Adrenal gland (tissue), 12 donors: ENCODE measurements around the gene NEURL4. TPM values are rescaled to one million over a fixed set of nuclear protein-coding genes. Genes with fewer than 3 reads are reported as not detected.

ENCODE experiments used
- DNase-seq, 7 donors: peaks; one replicate each; pipeline ENCODE4 v3.0.0-alpha.2; 2019 to 2020
- H3K27ac ChIP-seq, 5 donors: fragments of 200-600 bp; sonication (generic) in 4 of 5; 1 replicate in 3 of 5; 2 replicates in 2 of 5; pipeline versions ENCODE4 v1.5.1 to v1.8.0; 2016 to 2020; ENCODE audit warnings: mild to moderate bottlenecking in 1 of 5
- H3K27me3 ChIP-seq: fragments of 200-600 bp; 2 replicates; pipeline ENCODE4 v1.8.0; 2021
- H3K36me3 ChIP-seq, 2 donors: fragments of 200-600 bp; replicated peaks in 1 of 2; 1 replicate in 1 of 2; 2 replicates in 1 of 2; pipeline versions ENCODE4 v1.5.1 to v1.8.0; 2018 to 2022
- H3K4me1 ChIP-seq, 2 donors: fragments of 200-600 bp; replicated peaks in 1 of 2; 1 replicate in 1 of 2; 2 replicates in 1 of 2; pipeline versions ENCODE4 v1.5.1 to v1.8.0; 2018 to 2021
- H3K4me3 ChIP-seq, 4 donors: fragments of 200-600 bp; sonication (generic) in 3 of 4; one replicate each; pipeline ENCODE4 v1.5.1; 2016 to 2018
- H3K9me3 ChIP-seq, 3 donors: fragments of 200-600 bp; sonication (generic) in 1 of 3; replicated peaks in 1 of 3; 1 replicate in 2 of 3; 2 replicates in 1 of 3; pipeline versions ENCODE4 v1.5.1 to v1.8.0; 2016 to 2021
- POLR2A ChIP-seq, 2 donors: fragments of 450-650 bp; IDR thresholded peaks; one replicate each; pipeline ENCODE4 v1.6.1; 2017; ENCODE audit warnings: antibody characterized with exemption in 2 of 2, mild to moderate bottlenecking in 2 of 2, moderate library complexity in 1 of 2
- WGBS, 4 donors: extraction: QIAGEN DNeasy Blood & Tissue Kit in 2 of 4; methylation state at CpG; one replicate each; pipeline versions ENCODE4 v1.1.5 to v1.1.7; 2013 to 2017; 5-methylcytosine and 5-hydroxymethylcytosine counted together
- intact Hi-C, 2 donors: fragments of 100-400 bp; cut with DNase I; formaldehyde crosslinking; loops; one replicate each; pipeline versions ENCODE4 v1.14.1 to v1.15.0; 2022 to 2023
- polyA plus RNA-seq, 3 donors: library from polyadenylated mRNA; stranded (reverse); fragments of 200-250 nt in 2 of 3; fragments of 350-450 nt in 1 of 3; fragmentation: Illumina TruSeq in 1 of 3; extraction: RNeasy Lipid Tissue Mini Kit (QIAGEN cat#74804) in 1 of 3; gene quantifications; one replicate each; pipeline ENCODE4 v1.2.3, GENCODE V29; 2013 to 2014
- total RNA-seq, 9 donors: library from RNA; depleted of rRNA in 4 of 9; stranded (reverse); fragments of >200 nt in 4 of 9; fragments of 120-200 nt in 1 of 9; fragmentation: NEBNext Ultra II Directional in 1 of 9; extraction: Animal tissue kit (Norgen Biotek cat#: 25700) in 1 of 9; gene quantifications; one replicate each; pipeline versions ENCODE4 v1.1.0 to v1.2.4, GENCODE V29; 2013 to 2023
- TF ChIP-seq, protein P1 (sequence below), 6 experiments: fragments of 450-650 bp in 4 of 6; fragments of 200-600 bp in 2 of 6; sonication (generic) in 1 of 6; IDR thresholded peaks; 1 replicate in 5 of 6; 2 replicates in 1 of 6; pipeline versions ENCODE4 v1.5.1 to v1.8.0; 2016 to 2021; ENCODE audit warnings: antibody characterized with exemption in 6 of 6, mild to moderate bottlenecking in 2 of 6, moderate library complexity in 1 of 6
- donor health status: healthy with polysubstance abuse.
- donor health status: Bipolar disorder and iron deficiency.
- donor health status: DM: yes; HTN: yes; CAD: no.
- donor health status: DM: no; HTN: no; CAD: no.
- donor health status: DM: no; HTN: no; CAD: no.
- donor health status: DM: yes; HTN: yes; CAD: no.

NEURL4 gene
- total and polyA plus RNA-seq, 12 donors: 8.7 to 111 (median 25.9) TPM

GRCh38 chr17:7284911-7285310 is 44.2 kb downstream of the NEURL4 start:
- intact Hi-C loops: loop anchor here in 1 of 2 donors (5.0 kb wide), 1 partner anchor 57 kb away; no protein-coding TSS in a partner anchor
- peaks cover 18 to 21% of the 10 kb centered on the region in 2 donors for H3K4me1 ChIP-seq
- no peak overlapping the region for H3K4me3 ChIP-seq
- TF ChIP-seq POLR2A (IDR thresholded peaks at IDR 0.05): no peak
- TF ChIP-seq, protein P1, sequence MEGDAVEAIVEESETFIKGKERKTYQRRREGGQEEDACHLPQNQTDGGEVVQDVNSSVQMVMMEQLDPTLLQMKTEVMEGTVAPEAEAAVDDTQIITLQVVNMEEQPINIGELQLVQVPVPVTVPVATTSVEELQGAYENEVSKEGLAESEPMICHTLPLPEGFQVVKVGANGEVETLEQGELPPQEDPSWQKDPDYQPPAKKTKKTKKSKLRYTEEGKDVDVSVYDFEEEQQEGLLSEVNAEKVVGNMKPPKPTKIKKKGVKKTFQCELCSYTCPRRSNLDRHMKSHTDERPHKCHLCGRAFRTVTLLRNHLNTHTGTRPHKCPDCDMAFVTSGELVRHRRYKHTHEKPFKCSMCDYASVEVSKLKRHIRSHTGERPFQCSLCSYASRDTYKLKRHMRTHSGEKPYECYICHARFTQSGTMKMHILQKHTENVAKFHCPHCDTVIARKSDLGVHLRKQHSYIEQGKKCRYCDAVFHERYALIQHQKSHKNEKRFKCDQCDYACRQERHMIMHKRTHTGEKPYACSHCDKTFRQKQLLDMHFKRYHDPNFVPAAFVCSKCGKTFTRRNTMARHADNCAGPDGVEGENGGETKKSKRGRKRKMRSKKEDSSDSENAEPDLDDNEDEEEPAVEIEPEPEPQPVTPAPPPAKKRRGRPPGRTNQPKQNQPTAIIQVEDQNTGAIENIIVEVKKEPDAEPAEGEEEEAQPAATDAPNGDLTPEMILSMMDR (IDR thresholded peaks at IDR 0.05): no peak
- DNase-seq: no peak
- H3K27me3 ChIP-seq: peaks cover 3% of the 10 kb centered on the region
- no peaks in the 10 kb centered on the region for H3K36me3 ChIP-seq
- no peak overlapping the region for H3K27ac ChIP-seq
- WGBS, 4 donors: 91 to 97% (median 95%) methylated on average over 10 to 16 of the region's 16 CpGs
- H3K9me3 ChIP-seq: no peaks in the 10 kb centered on the region

- no peak for DNase-seq
- Histone ChIP-seq H3K27ac (no peak overlapping the region), H3K36me3 (no peaks in the 10 kb centered on the region), H3K9me3 (no peaks in the 10 kb centered on the region), H3K27me3 (no peaks in the 10 kb centered on the region), H3K4me3 (no peak overlapping the region), H3K4me1 (peaks cover 18 to 21% of the 10 kb centered on the region in 2 donors)
- intact Hi-C loops: loop anchor here in 1 of 2 donors (5.0 kb wide), 1 partner anchor 59 kb away; no protein-coding TSS in a partner anchor
- WGBS, 4 donors: 76 to 92% (median 88%) methylated on average over 8 to 18 of the region's 18 CpGs
- TF ChIP-seq, protein P1 (IDR thresholded peaks at IDR 0.05): no peak
- TF ChIP-seq POLR2A (IDR thresholded peaks at IDR 0.05): no peak
These were observed 45.5 kb downstream of the NEURL4 start for GRCh38 chr17:7283471-7284216.

DNA sequence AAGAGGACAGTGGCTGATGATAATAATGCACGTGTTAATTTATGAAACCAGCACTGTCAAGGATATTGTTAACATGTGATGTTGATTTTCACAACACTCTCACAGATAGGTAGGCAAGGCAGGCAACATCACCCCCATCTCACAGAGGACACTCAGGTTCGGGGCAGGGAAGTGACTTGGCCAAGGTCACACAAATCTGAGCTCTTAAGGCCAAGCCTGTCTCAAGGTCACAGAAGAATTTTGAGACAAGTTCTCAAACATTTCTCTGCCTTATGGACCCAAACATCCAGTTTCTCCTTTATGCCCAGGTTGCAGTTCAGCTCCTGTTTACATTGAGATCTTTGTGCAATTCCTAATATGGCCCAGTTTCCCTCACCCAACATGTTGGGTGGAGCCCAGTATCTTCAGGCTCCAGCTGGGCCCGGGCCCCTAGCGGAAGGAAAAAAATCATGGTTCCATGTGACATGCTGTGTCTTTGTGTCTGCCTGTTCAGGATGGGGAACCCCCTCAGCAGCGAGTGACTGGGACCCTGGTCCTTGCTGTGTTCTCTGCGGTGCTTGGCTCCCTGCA is 46.3 kb downstream of the NEURL4 start:
- H3K4me3 ChIP-seq: peak overlapping the region in 1 of 4 donors; percentile 59
- no peaks in the 10 kb centered on the region for H3K9me3 ChIP-seq
- H3K4me1 ChIP-seq: peaks cover 18 to 21% of the 10 kb centered on the region in 2 donors
- WGBS, 4 donors: 55 to 64% (median 59%) methylated on average over 5 to 6 of the region's 6 CpGs
- H3K27ac ChIP-seq: peak overlapping the region in 1 of 5 donors; percentile 92
- no peaks in the 10 kb centered on the region for H3K27me3 ChIP-seq
- TF ChIP-seq, protein P1 (IDR thresholded peaks at IDR 0.05): no peak
- no peak for TF ChIP-seq POLR2A (IDR thresholded peaks at IDR 0.05)
- DNase-seq: no peak
- intact Hi-C loops: loop anchor here in 1 of 2 donors (5.0 kb wide), 1 partner anchor 59 kb away; no protein-coding TSS in a partner anchor
- no peaks in the 10 kb centered on the region for H3K36me3 ChIP-seq

DNA sequence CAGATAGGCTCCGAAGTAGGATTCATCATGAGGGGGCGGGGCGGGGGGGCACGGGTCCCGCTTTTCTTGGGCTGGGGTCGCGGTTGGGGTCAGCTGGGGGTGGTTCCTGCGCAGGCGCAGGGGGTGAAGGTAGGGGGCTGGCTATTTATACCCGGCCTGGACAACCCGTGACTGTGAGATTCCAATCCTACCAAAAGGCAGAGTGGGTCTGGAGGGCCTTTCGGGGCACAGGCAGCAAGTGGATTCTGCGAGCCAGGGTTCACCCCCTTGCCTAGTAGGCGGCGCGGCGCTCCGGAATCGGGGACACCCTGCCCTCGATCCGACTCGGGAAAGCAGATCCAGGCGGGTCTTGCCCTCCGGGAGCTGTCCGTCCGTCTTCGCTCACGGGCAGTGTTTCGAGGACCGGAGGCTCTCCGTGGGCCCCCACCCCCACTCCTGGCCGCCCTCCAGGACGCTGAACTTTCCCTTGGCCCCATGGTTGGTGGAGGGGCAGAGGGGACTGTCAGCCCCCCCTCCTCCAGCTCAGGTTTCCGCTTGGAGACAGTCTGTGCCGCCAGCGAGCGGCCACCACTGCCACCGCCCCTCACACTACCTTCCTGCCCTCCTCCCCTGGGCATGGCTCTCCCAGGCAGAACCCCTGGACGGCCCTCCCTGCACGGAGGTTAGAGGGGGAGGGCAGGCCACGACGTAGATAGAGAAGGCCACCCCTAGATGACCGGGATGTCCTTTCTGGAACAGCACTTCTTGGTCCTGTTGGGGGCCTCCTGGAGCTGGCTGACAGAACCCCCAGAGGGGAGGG is 47.0 kb downstream of the NEURL4 start:
- WGBS, 4 donors: 0 to 2% (median 2%) methylated on average over 4 to 43 of the region's 43 CpGs
- Histone ChIP-seq H3K27me3 (no peaks in the 10 kb centered on the region), H3K4me1 (peaks cover 18 to 21% of the 10 kb centered on the region in 2 donors)

More for the DNA sequence above, 47.0 kb downstream of the NEURL4 start:
- Histone ChIP-seq H3K9me3 (no peaks in the 10 kb centered on the region), H3K27ac (peak overlapping the region in 2 of 5 donors; percentile 50 to 92), H3K4me3 (peak overlapping the region in 2 of 4 donors; percentile 36 to 59), H3K36me3 (no peaks in the 10 kb centered on the region)
- DNase-seq: peak; percentile 57 to 67 (median 63)
- intact Hi-C loops: loop anchor here in 1 of 2 donors (2.0 to 5.0 kb wide), 2 partner anchors 15 to 60 kb away; no protein-coding TSS in a partner anchor
- no peak for TF ChIP-seq POLR2A (IDR thresholded peaks at IDR 0.05)
- TF ChIP-seq, protein P1 (IDR thresholded peaks at IDR 0.05): no peak
